Activated CD8-positive, alpha-beta memory T cell treated with anti-CD3 and anti-CD28 coated beads for 4 hours (primary cell): Measurements from ENCODE around the gene ARHGAP30.
"Not testable (repeated sequence)": the region's sequence is repeated elsewhere in the genome, so short reads cannot be mapped to it uniquely, and the experiment has no call there.

Source experiments
- DNase-seq, 2 donors: peaks; one replicate each; pipeline ENCODE4 v3.0.0-alpha.2; 2020; ENCODE audit warnings: low read depth in 2 of 2

The ARHGAP30 gene

DNA sequence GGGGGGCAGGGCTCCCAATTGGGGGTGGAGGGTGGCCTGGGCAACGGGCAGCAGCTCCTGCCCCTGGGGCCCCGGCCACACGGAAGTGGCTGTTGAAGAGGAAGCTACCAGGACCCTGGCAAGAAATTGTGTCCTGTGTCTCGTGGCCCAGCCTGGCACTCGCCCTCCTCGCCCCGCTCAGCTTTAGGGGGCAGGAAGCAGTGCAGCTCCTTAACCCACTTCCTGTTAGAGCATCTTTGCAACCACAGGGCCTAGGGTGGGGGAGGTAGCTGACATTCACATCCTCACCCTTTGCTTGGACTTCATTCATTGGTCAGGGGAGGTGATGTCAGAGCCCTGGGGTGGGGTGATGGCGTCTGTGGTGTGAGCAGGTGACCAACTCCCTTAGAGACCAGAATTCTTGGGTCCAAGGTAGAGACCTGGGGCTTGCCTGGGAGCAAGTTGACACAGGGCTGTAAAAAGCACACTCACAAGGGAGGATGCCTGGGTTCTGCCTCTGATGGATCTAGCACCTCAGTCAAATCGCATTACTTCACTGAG is at the start of gene ARHGAP30:
TSS of gene ARHGAP30 (minus strand) at position 161 of the 540 bp plus-strand sequence. CDS start 267 bp downstream, outside the sequence.
- peak; percentile 63 to 76 for DNase-seq

DNA sequence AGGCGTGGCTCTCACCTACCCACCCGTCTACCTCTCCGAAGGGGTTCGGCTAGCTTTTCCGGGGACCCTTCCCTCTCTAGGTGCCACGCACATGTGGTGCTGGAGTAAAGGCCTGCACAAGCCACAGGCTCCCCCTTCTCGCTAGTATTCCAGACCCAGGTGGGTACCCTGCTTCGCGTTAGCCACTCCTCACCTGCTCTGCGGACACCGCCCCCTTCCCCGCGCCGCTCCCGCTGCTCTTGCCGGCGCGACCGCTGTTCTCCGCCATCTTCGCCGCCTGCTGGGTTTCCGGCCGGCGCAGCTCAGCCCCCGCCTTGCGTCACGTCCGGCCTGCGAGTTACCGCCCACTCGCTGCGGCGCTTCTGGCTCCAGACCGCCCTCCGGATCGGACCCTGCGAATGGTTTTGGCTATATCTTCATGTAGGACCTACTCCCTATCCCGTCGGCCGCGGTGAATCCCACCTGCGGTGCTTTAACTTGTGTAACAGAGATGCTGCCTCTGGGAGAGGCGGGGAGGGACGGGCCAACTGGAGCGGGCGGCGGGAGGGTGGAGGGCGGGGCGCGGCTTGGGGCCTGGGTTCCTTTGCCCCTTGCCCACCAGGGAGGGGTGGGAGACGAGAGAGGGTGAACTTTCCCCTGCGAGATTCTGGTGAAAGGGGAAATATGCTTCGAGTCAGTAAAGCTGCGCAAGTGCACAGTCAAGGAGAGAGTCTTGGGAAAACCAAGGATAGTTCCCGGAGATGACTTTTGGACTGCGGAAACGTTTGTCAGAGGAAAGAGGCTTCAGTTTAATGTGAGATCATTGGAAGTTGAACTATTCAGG is 48.3 kb upstream of the ARHGAP30 start, which contains the start of the genes NIT1 and PFDN2:
TSS of gene NIT1 (plus strand) at position 347 of the 823 bp plus-strand sequence. CDS start at position 419, 72 bp downstream.
TSS of gene PFDN2 (minus strand) at position 279 of the 823 bp plus-strand sequence. CDS start at position 268, 11 bp downstream.
- peak; percentile 60 to 72 for DNase-seq

DNA sequence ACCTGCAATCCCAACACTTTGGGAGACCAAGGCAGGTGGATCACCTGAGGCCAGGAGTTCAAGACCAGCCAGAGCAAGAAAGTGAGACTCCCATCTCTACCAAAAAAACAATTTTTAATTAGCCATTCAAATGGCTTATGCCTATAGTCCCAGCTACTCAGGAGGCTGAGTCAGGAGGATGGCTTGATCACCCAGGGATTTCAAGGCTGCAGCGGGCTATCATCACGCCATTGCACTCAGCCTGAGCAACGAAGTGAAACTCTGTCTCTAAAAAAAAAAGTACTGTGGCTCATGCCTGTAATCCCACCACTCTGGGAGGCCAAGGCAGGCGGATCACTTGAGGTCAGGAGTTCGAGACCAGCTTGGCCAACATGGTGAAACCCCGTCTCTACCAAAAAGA is 46.3 kb upstream of the ARHGAP30 start:
- DNase-seq, result not testable (repeated sequence)

DNA sequence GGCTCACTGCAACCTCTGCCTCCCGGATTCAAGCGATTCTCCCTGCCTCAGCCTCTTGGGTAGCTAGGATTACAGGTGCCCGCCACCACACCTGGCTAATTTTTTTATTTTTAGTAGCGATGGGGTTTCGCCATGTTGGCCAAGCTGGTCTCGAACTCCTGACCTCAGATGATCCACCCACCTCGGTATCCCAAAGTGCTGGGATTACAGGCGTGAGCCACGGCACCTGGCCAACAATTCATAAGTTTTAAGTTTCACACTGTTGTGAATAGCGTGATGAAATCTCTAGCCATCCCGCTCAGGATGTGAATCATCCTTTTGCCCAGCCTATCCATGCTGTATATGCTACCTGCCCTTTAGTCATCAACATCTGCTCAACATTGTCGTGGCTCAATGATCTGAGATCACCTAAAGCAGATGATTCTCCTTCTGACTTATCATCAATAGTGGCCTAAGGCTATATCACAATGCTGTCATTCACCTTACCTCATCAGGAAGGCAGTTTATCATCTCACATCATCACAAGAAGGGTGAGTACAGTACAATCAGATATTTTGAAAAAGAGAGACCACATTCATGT is 45.5 kb upstream of the ARHGAP30 start:
- no peak for DNase-seq

DNA sequence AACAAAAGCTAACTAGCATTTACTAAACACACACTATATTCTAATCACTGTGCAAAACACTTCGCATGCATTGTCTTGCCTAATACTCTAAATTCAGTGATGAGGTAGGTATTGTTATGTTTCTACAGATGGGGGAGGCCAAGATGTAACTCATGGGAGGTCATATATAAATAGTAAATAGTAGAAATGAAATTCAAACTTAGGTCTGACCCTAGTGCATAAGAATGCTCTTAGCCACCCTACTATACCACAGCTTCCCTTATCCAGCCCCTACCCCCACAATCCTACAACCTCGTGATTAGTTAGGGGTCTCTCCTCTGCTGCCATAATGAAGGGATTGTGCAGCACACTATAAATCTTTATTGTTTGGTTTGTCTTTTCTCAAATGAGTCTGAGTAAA is 44.9 kb upstream of the ARHGAP30 start:
- DNase-seq, result no peak

- DNase-seq, result no peak
These were observed 44.2 kb upstream of the ARHGAP30 start for GRCh38 chr1:161113915-161114314.

DNA sequence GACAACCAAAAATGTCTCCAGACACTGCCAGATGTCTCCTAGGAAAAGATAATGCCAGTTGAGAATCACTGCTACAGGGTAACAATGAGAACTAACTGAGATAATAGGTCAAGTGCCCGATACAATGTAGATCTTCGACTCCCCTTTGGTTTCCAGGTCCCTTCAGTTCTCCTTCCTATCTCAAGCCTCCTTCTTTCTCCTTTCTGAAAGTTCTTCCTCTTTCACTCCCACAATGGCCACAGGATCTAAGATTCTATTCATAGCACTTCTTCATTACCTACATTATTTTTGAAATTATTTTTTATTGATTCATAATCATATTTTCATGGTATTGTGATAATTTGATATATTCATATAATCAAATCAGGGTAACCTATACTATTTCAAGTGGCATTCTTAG is 41.8 kb upstream of the ARHGAP30 start:
- no peak for DNase-seq

GRCh38 chr1:161111117-161111516 is 41.4 kb upstream of the ARHGAP30 start:
- no peak for DNase-seq

GRCh38 chr1:161106431-161106830 is 36.7 kb upstream of the ARHGAP30 start:
- DNase-seq, result no peak

- DNase-seq, result no peak
These were observed 30.9 kb upstream of the ARHGAP30 start for GRCh38 chr1:161100556-161100955.

DNA sequence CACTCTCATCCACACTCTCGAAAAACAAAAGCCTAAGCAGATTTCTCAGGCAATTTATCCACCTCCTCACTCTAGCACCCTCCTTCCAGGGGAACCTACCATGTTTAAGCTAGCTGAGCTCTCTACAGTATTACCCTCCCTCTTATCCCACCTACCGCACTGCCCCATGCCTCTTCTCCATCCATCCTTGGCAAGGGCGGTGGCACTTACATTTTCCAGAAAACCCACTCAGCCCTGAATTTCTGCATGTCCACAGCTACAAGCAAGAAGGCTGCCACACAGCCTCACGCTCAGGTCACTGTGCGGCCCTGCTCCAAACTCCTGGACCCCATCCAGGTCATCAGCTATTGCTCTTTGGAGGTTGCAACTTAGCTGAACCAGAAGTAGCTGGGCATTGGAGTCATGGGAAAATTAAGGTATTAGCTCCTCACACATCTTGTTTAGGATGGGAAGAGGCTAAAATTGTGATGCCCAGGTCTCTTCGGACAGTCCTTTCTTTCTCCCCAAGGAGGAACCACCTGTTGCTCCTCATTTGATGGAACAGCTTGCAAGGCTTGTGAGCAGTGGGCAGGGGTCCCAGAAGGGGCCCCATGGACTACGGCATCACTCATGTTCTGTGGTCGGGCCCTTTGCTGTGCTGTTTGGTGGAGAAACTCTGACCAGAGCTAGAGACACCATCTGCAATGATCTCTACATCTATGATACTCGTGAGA is 29.6 kb upstream of the ARHGAP30 start:
- no peak for DNase-seq

DNA sequence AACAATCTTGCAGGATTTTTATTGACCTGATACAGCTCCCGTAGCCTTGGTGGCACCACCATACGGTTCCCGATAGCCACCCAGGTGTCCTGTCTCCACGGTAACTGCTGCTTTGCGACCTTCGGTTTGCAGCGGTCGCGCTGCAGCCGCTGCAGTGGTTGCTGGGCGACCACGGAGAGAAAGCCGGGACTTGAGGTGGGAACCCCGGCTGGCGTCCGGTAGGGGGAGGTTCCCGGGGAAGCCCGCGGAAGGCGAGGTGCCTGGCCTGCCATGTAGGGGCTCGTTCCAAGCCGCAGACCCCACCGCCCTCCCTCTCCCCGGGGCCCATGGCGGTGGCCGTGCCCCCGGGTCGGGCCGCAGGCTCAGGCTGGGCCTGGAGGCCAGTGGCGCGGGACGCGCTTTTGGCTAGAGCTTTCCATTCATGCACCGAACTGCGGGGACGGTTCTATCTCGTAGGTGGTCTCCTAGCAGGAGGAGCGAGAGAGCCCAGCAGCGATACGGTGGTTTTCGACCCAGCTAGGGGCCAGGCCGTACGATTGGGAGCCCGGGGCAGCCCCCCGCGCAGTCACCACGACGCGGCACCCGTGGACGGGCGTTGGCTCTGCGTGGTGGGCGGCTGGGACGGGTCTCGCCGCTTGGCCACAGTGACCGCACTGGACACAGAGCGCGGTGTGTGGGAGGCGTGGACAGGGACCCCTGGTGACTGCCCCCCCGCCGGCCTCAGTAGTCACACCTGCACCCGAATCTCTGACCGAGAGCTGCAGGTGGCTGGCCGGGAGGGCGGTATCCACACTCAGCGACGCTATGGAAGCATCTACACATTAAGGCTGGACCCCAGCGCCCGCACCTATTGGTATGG is 28.7 kb upstream of the ARHGAP30 start, which contains the start of gene KLHDC9:
TSS of gene KLHDC9 (plus strand) at position 152 of the 859 bp plus-strand sequence. CDS start at position 327, 175 bp downstream.
- peak; percentile 29 to 38 for DNase-seq

DNA sequence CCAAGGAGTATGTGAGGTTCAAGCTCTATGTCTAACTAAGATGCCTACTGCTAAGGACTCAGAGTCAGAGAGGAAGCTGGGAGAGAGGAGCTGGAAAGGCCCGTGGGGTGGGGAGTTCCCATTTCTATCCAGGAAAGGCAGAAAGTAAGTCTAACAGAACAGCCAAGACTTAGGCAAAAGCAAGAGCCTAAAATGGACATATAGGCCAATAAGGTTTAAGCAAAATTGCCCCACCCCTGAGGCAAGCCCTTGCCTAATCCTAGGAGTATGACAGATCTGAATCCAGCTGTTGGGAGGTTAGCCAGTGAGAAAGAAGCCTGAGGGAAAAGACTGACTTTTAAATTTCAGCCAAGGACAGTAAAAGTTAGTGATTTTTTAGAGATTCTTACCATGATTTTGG is 26.8 kb upstream of the ARHGAP30 start:
- DNase-seq, result no peak

- DNase-seq, result no peak
These were observed 26.3 kb upstream of the ARHGAP30 start for GRCh38 chr1:161096015-161096414.

GRCh38 chr1:161095230-161095629 is 25.5 kb upstream of the ARHGAP30 start:
- no peak for DNase-seq

GRCh38 chr1:161094481-161094880 is 24.8 kb upstream of the ARHGAP30 start:
- DNase-seq, result no peak

DNA sequence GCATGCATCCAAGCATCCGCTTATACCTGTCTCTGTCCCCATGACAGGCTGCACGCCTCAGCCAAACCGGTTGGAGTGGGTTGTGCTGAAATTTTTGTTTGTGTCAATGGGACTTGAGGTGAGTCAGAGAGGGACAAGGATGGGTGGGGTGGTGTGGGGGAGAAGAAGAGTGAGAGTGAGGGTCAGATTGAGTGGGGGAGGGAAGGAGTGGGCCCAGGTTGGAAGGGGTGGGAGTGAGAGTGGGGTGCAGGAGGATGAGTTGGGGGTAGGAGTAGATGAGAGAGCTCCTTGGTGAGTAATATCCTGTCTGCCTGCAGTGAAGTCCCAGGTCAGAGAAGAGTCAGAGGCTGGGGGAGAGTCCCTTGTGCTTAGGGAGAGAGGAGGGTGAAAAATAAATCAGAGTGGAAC is 22.9 kb upstream of the ARHGAP30 start:
- DNase-seq, result peak; percentile 24 to 55

DNA sequence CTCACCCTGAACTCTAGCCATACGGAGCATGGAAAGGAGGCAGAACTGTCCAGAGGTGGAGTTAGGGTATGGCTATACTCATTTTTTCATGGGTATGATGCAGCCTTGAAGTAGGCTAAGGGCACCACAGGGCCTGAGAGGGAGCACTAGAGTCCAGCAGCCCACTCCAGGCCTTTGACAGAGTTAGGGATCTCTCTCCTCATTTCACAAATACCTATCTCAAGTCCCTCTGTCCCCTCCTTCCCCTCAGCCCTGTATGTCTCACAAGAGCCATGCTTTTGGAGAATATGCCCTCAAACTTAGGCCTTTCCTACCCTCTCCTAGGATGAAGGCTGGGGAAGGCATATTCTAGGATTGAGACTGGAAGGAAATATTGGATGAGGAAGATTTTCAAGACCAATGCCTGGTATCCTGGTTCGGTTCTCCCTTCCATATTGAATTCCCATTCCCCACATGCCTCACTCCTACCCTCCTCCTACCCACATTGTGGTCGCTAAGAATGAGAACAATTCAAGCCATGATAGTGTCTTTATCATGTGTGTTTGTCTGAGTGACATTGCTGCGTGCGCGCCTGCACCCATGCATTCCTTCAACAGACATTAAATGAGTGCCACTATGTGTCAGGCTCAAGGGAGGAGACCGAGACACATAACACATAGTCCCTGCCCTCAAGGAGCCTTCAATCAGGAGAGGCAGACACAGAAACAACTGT is 22.3 kb upstream of the ARHGAP30 start:
- DNase-seq, result no peak

DNA sequence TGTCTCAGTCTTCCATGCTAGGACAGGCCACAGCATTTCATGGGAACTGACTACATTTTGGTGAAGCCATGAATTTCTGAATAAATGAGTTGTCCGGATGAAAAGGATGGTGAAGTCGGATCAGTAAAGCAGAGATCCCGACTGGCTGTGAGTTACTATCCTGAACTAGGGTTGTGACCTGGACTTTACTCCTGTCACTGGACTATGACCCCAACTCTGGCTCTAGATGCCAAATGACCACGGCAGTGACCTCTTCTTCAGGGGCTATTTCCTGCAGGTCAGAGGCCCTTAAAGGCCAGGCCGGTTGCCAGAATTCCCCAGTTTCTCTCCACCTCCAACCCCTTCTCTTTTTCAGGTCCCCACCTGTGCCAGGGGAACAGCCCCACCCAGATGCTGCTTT is 21.4 kb upstream of the ARHGAP30 start:
- no peak for DNase-seq

GRCh38 chr1:161090617-161091016 is 20.9 kb upstream of the ARHGAP30 start:
- DNase-seq, result no peak
